ENCODE measurements around the gene NUMB. TPM values are rescaled to one million over a fixed set of nuclear protein-coding genes. Genes with fewer than 3 reads are reported as not detected.

NUMB gene
- total and polyA plus RNA-seq, 9 donors, result 32.9 to 78.2 (median 67.6) TPM

GRCh38 chr14:73374218-73374617 is 84.1 kb downstream of the NUMB start:
- H3K9me3 ChIP-seq, result no peaks in the 10 kb centered on the region
- H3K4me1 ChIP-seq (ENCODE audit: insufficient read depth), result peaks cover 1% of the 10 kb centered on the region
- no peak overlapping the region for H3K27ac ChIP-seq
- H3K27me3 ChIP-seq, result no peaks in the 10 kb centered on the region
- 95 to 100% (median 97%) methylated on average over 1 of the region's 1 CpG for WGBS, 3 donors
- no peak overlapping the region for H3K4me3 ChIP-seq
- TF ChIP-seq POLR2A (IDR thresholded peaks at IDR 0.05) (no peak), EP300 (IDR thresholded peaks at IDR 0.05) (no peak), CTCF (IDR thresholded peaks at IDR 0.05) (no peak)
- no peak for DNase-seq
- intact Hi-C loops (cut with DNase I), result no loop called here
- H3K36me3 ChIP-seq, result no peaks in the 10 kb centered on the region

- H3K36me3 ChIP-seq, result no peaks in the 10 kb centered on the region
- peaks cover 1% of the 10 kb centered on the region for H3K4me1 ChIP-seq (ENCODE audit: insufficient read depth)
- intact Hi-C loops (cut with DNase I), result no loop called here
- H3K27ac ChIP-seq, result no peak overlapping the region
- no peaks in the 10 kb centered on the region for H3K9me3 ChIP-seq
- H3K4me3 ChIP-seq, result no peak overlapping the region
- DNase-seq, result no peak
- TF ChIP-seq EP300 (IDR thresholded peaks at IDR 0.05) (no peak), CTCF (IDR thresholded peaks at IDR 0.05) (no peak), POLR2A (IDR thresholded peaks at IDR 0.05) (no peak)
- H3K27me3 ChIP-seq, result no peaks in the 10 kb centered on the region
Observed at GRCh38 chr14:73372529-73372928, 85.8 kb downstream of the NUMB start.

GRCh38 chr14:73370561-73370960 is 87.8 kb downstream of the NUMB start:
- Histone ChIP-seq H3K27ac (no peak overlapping the region), H3K9me3 (no peaks in the 10 kb centered on the region), H3K4me3 (no peak overlapping the region), H3K4me1 (ENCODE audit: insufficient read depth) (no peaks in the 10 kb centered on the region), H3K27me3 (no peaks in the 10 kb centered on the region), H3K36me3 (no peaks in the 10 kb centered on the region)
- WGBS, 3 donors, result 91 to 97% (median 91%) methylated on average over 5 of the region's 5 CpGs
- TF ChIP-seq POLR2A (IDR thresholded peaks at IDR 0.05) (no peak), EP300 (IDR thresholded peaks at IDR 0.05) (no peak), CTCF (IDR thresholded peaks at IDR 0.05) (no peak)
- intact Hi-C loops (cut with DNase I), result no loop called here
- no peak for DNase-seq

DNA sequence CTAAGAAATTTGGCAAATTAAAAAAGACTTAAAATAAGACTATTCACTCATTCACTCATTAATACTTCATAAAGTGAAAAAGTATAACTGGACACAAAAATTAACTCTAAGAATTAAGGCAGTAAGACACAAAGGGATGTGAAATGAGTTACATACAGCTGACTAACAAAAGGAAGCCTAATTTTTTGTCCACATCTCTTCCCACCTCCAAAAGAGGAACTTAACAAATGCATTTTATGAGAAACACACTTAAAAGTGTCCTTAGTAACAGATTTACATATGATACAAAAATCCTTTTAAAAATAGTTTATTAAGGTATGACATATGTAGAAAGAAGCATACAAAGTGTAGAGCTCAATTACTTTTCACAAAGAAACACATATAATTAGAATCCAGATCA is 88.9 kb downstream of the NUMB start:
- no peaks in the 10 kb centered on the region for H3K4me1 ChIP-seq (ENCODE audit: insufficient read depth)
- no peak overlapping the region for H3K27ac ChIP-seq
- H3K36me3 ChIP-seq, result no peaks in the 10 kb centered on the region
- TF ChIP-seq CTCF (IDR thresholded peaks at IDR 0.05) (no peak), EP300 (IDR thresholded peaks at IDR 0.05) (no peak), POLR2A (IDR thresholded peaks at IDR 0.05) (no peak)
- no peak for DNase-seq
- intact Hi-C loops (cut with DNase I), result no loop called here
- H3K27me3 ChIP-seq, result no peaks in the 10 kb centered on the region
- H3K9me3 ChIP-seq, result no peaks in the 10 kb centered on the region
- H3K4me3 ChIP-seq, result no peak overlapping the region

DNA sequence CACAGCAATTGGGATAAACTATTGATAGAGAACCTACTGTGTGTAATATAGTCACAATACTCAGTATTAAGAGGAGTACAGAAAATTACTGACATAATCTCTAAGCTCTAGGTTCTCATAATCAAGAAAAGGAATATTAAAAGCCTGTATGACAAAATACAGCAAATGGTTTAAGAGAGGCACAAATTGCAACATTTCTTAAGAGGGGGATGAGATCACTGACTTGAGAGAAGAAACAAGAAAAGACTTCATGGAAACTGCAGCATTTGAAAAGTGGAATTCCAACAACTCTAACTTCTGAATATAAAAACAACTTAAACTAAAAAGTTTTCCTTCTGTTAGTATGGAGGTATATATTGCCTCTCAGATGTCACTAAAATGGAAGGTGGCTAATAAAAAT is 89.7 kb downstream of the NUMB start:
- TF ChIP-seq POLR2A (IDR thresholded peaks at IDR 0.05), result no peak
- TF ChIP-seq EP300 (IDR thresholded peaks at IDR 0.05), result no peak
- no peak for TF ChIP-seq CTCF (IDR thresholded peaks at IDR 0.05)
- no peaks in the 10 kb centered on the region for H3K27me3 ChIP-seq
- H3K9me3 ChIP-seq, result no peaks in the 10 kb centered on the region
- H3K27ac ChIP-seq, result no peak overlapping the region
- H3K36me3 ChIP-seq, result no peaks in the 10 kb centered on the region
- DNase-seq, result no peak
- H3K4me3 ChIP-seq, result no peak overlapping the region
- H3K4me1 ChIP-seq (ENCODE audit: insufficient read depth), result no peaks in the 10 kb centered on the region
- intact Hi-C loops (cut with DNase I), result no loop called here
